A204.1 (cell line): Measurements from ENCODE around the gene MBP.

Source experiments
- FAIRE-seq: peaks from 2 replicates; lab custom pipeline; 2012; peaks lifted over from hg19 to GRCh38; lab: Jason Lieb, UNC

Gene MBP

GRCh38 chr18:77065221-77065981 lies 67.2 kb downstream of the MBP start:
- no peak for FAIRE-seq

GRCh38 chr18:77063260-77063659 lies 69.3 kb downstream of the MBP start:
- no peak for FAIRE-seq

- FAIRE-seq: no peak
These were observed 70.0 kb downstream of the MBP start for GRCh38 chr18:77062518-77063003.

- FAIRE-seq: no peak
These were observed 70.6 kb downstream of the MBP start for GRCh38 chr18:77061946-77062517.

- no peak for FAIRE-seq
These were observed 71.2 kb downstream of the MBP start for GRCh38 chr18:77061281-77061945.

- no peak for FAIRE-seq
These were observed 72.4 kb downstream of the MBP start for GRCh38 chr18:77060151-77060550.

GRCh38 chr18:77059294-77059916 lies 73.2 kb downstream of the MBP start:
- peak; percentile 98 for FAIRE-seq

GRCh38 chr18:77058290-77058835 lies 74.2 kb downstream of the MBP start:
- no peak for FAIRE-seq

GRCh38 chr18:77057006-77057395 lies 75.6 kb downstream of the MBP start:
- no peak for FAIRE-seq

GRCh38 chr18:77056344-77057005 lies 76.1 kb downstream of the MBP start:
- FAIRE-seq: no peak

GRCh38 chr18:77055429-77056300 lies 76.9 kb downstream of the MBP start:
- no peak for FAIRE-seq

- FAIRE-seq: peak; percentile 74
These were observed 77.8 kb downstream of the MBP start for GRCh38 chr18:77054606-77055428.

GRCh38 chr18:77054288-77054605 lies 78.3 kb downstream of the MBP start:
- FAIRE-seq: no peak

GRCh38 chr18:77053616-77054287 lies 78.8 kb downstream of the MBP start:
- no peak for FAIRE-seq

GRCh38 chr18:77052983-77053309 lies 79.6 kb downstream of the MBP start:
- no peak for FAIRE-seq

GRCh38 chr18:77052297-77052982 lies 80.1 kb downstream of the MBP start:
- no peak for FAIRE-seq

- FAIRE-seq: no peak
These were observed 80.8 kb downstream of the MBP start for GRCh38 chr18:77051581-77052296.

- no peak for FAIRE-seq
These were observed 82.6 kb downstream of the MBP start for GRCh38 chr18:77049938-77050337.
